Activated CD8-positive, alpha-beta T cell treated with anti-CD3 and anti-CD28 coated beads for 36 hours (primary cell): ENCODE measurements around the gene CD300E. TPM values are rescaled to one million over a fixed set of nuclear protein-coding genes. Genes with fewer than 3 reads are reported as not detected.
A peak's percentile ranks its signal among the peaks of the same experiment; 100 is the strongest.

ENCODE experiments used
- ATAC-seq: fragments of 200-7000 bp; cut with Tn5 transposase; one replicate; pipeline ENCODE4 v1.10.0; 2021; ENCODE audit warnings: mild to moderate bottlenecking, moderate library complexity
- CTCF ChIA-PET: fragments of 350-600 bp; sonication (Branson Sonifier 250); formaldehyde crosslinking; loops from one replicate; lab custom pipeline; 2021; ENCODE audit warnings: antibody characterized with exemption; lab: Charles Lee
- POLR2A ChIA-PET: fragments of 350-600 bp; sonication (Branson Sonifier 250); formaldehyde crosslinking; loops from one replicate; lab custom pipeline; 2021; ENCODE audit warnings: antibody characterized with exemption; lab: Charles Lee
- DNase-seq: peaks from one replicate; pipeline ENCODE4 v3.0.0-alpha.2; 2020
- H3K27ac Mint-ChIP-seq: one replicate; pipeline ENCODE4 v1.8.0; 2021; ENCODE audit warnings: mild to moderate bottlenecking, mixed read lengths
- H3K27me3 Mint-ChIP-seq: one replicate; pipeline ENCODE4 v1.8.0; 2021; ENCODE audit warnings: mixed read lengths
- H3K36me3 Mint-ChIP-seq: one replicate; pipeline ENCODE4 v1.8.0; 2021; ENCODE audit warnings: low read depth, mixed read lengths
- H3K4me1 Mint-ChIP-seq: one replicate; pipeline ENCODE4 v1.8.0; 2021; ENCODE audit warnings: low read depth, mixed read lengths
- H3K4me3 Mint-ChIP-seq: one replicate; pipeline ENCODE4 v1.8.0; 2021; ENCODE audit warnings: mild to moderate bottlenecking, moderate library complexity, mixed read lengths
- H3K9me3 Mint-ChIP-seq: one replicate; pipeline ENCODE4 v1.8.0; 2021; ENCODE audit warnings: mixed read lengths
- CTCF ChIP-seq: fragments of 200-600 bp; IDR thresholded peaks from one replicate; pipeline ENCODE4 v1.8.0; 2022; ENCODE audit warnings: antibody characterized with exemption, mild to moderate bottlenecking
- intact Hi-C: fragments of 100-400 bp; cut with micrococcal nuclease; formaldehyde crosslinking; loops from one replicate; pipeline ENCODE4 v1.10.0; 2022
- total RNA-seq, 2 experiments: library from RNA; stranded (reverse); gene quantifications; one replicate each; pipeline ENCODE4 v1.2.3, GENCODE V29; 2021

The CD300E gene
- total RNA-seq, result not detected

- H3K9me3 Mint-ChIP-seq, result peaks cover 6% of the 10 kb centered on the region
- H3K27ac Mint-ChIP-seq, result no peak within 1 kb of the TSS
- no peaks in the 10 kb centered on the region for H3K36me3 Mint-ChIP-seq
- intact Hi-C loops, result no loop called here
- peaks cover 40% of the 10 kb centered on the region for H3K27me3 Mint-ChIP-seq
- DNase-seq (no peak), ATAC-seq (no peak)
- ChIA-PET POLR2A (no interaction called here), CTCF (interaction anchor here (1.0 kb wide), 1 partner anchor 34 kb away, joined by 3 read pairs; no protein-coding TSS in a partner anchor)
- H3K4me1 Mint-ChIP-seq, result no peaks in the 10 kb centered on the region
- TF ChIP-seq CTCF, result no peak
- H3K4me3 Mint-ChIP-seq, result no peak within 1 kb of the TSS
Observed at GRCh38 chr17:74623693-74624093, at the start of gene CD300E. TSS of gene CD300E (minus strand) at chr17:74623738. CDS start at chr17:74623621, 117 bp downstream.

GRCh38 chr17:74671031-74671771 is 47.7 kb upstream of the CD300E start:
- no peaks in the 10 kb centered on the region for H3K9me3 Mint-ChIP-seq
- ChIA-PET CTCF (interaction anchor here (0.8 to 2.6 kb wide), 7 partner anchors 15 to 192 kb away, joined by 3 to 22 read pairs (median 3); partner anchors contain the start of gene RAB37), POLR2A (interaction anchor here (0.9 to 1.1 kb wide), 3 partner anchors 65 to 70 kb away, joined by 3 to 7 read pairs (median 3); no protein-coding TSS in a partner anchor)
- H3K4me1 Mint-ChIP-seq, result no peaks in the 10 kb centered on the region
- H3K27me3 Mint-ChIP-seq, result peaks cover 54% of the 10 kb centered on the region
- no peak overlapping the region for H3K4me3 Mint-ChIP-seq
- no peaks in the 10 kb centered on the region for H3K36me3 Mint-ChIP-seq
- peak; percentile 99 for ATAC-seq
- no peak for TF ChIP-seq CTCF
- intact Hi-C loops, result no loop called here
- peak; percentile 82 for DNase-seq
- H3K27ac Mint-ChIP-seq, result no peak overlapping the region

GRCh38 chr17:74670329-74670728 is 46.8 kb upstream of the CD300E start:
- Mint-ChIP-seq H3K36me3 (no peaks in the 10 kb centered on the region), H3K9me3 (no peaks in the 10 kb centered on the region), H3K4me3 (no peak overlapping the region), H3K27me3 (peaks cover 52% of the 10 kb centered on the region), H3K4me1 (no peaks in the 10 kb centered on the region), H3K27ac (no peak overlapping the region)
- no peak for ATAC-seq
- intact Hi-C loops, result no loop called here
- TF ChIP-seq CTCF, result no peak
- DNase-seq, result no peak
- ChIA-PET CTCF (interaction anchor here (1.3 to 2.6 kb wide), 3 partner anchors 14 to 101 kb away, joined by 3 to 22 read pairs (median 4); no protein-coding TSS in a partner anchor), POLR2A (no interaction called here)

GRCh38 chr17:74663561-74663960 is 40.0 kb upstream of the CD300E start:
- TF ChIP-seq CTCF, result no peak
- no peak overlapping the region for H3K27ac Mint-ChIP-seq
- H3K4me3 Mint-ChIP-seq, result no peak overlapping the region
- ATAC-seq (no peak), DNase-seq (no peak)
- ChIA-PET POLR2A (no interaction called here), CTCF (interaction anchor here (1.8 to 2.1 kb wide), 2 partner anchors 11 to 74 kb away, joined by 5 to 10 read pairs; partner anchors contain the start of gene RAB37)
- H3K36me3 Mint-ChIP-seq, result no peaks in the 10 kb centered on the region
- intact Hi-C loops, result no loop called here
- no peaks in the 10 kb centered on the region for H3K9me3 Mint-ChIP-seq
- no peaks in the 10 kb centered on the region for H3K4me1 Mint-ChIP-seq
- H3K27me3 Mint-ChIP-seq, result peaks cover 26% of the 10 kb centered on the region

GRCh38 chr17:74659889-74660288 is 36.4 kb upstream of the CD300E start:
- Mint-ChIP-seq H3K27ac (no peak overlapping the region), H3K4me1 (peaks cover 3% of the 10 kb centered on the region), H3K4me3 (no peak overlapping the region), H3K27me3 (peaks cover 17% of the 10 kb centered on the region), H3K36me3 (no peaks in the 10 kb centered on the region), H3K9me3 (no peaks in the 10 kb centered on the region)
- intact Hi-C loops, result loop anchor here (5.0 kb wide), 1 partner anchor 77 kb away; the partner anchor contains the start of gene RAB37
- TF ChIP-seq CTCF, result no peak
- CTCF ChIA-PET, result interaction anchor here (0.7 to 5.8 kb wide), 2 partner anchors 16 to 79 kb away, joined by 3 to 207 read pairs; partner anchors contain the start of gene RAB37
- no peak for ATAC-seq
- DNase-seq, result no peak
- POLR2A ChIA-PET, result interaction anchor here (1.3 kb wide), 1 partner anchor 30 kb away, joined by 5 read pairs; no protein-coding TSS in a partner anchor
